ENCODE results near the gene CPED1. TPM values are rescaled to one million over a fixed set of nuclear protein-coding genes. Genes with fewer than 3 reads are reported as not detected.

CPED1 gene
- total and polyA plus RNA-seq, 10 of the 15 experiments (the other 5 are each of a cell fraction or from before 2014, with no cell fraction given) = 0.01 to 0.77 (median 0.10) TPM; not detected in 1

DNA sequence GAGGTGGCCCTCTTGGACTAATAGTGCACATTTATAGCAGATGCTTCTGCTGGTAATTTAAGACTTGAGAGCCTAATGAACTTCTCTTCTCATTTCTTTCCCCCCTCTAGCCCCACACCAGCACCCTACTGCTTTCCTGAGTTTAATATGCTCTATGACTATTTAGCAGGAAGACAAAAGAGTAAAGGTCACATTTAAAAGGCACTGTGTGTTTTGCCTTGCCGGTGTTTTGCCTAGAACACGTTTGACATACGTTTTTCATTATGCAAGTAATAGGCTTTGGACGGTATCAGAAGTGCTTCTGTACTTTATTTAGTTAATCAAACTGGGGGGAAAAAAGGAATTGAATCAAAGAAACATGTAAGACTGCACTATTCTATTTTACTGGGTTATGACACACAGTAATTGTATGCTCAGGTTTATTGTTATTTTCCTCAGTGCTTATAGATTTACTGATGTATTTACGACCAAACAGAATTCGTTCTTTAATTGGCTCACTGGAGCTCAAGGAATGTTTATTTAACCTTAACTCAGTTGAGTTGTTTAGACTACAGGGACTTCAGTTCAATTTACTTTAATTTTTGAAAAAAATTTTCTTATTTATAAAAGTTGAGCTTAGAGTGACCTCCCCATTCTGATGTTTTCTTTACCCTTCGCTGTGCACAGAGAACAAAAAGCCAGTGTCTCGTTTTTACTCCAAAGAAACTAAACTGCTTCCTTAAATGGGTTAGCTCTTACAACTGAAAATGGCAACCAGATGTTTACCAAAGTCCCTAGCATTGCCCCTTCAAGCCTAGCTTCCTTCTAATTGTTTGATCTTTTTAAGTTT, 35.4 kb downstream of the CPED1 start (continued):
- TF ChIP-seq, protein P1, sequence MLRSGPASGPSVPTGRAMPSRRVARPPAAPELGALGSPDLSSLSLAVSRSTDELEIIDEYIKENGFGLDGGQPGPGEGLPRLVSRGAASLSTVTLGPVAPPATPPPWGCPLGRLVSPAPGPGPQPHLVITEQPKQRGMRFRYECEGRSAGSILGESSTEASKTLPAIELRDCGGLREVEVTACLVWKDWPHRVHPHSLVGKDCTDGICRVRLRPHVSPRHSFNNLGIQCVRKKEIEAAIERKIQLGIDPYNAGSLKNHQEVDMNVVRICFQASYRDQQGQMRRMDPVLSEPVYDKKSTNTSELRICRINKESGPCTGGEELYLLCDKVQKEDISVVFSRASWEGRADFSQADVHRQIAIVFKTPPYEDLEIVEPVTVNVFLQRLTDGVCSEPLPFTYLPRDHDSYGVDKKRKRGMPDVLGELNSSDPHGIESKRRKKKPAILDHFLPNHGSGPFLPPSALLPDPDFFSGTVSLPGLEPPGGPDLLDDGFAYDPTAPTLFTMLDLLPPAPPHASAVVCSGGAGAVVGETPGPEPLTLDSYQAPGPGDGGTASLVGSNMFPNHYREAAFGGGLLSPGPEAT (IDR thresholded peaks at IDR 0.05; ENCODE audit: low read depth) = no peak
- TF ChIP-seq SREBF2 (IDR thresholded peaks at IDR 0.05; ENCODE audit: low read length) (no peak), TAF1 (IDR thresholded peaks at IDR 0.05; ENCODE audit: borderline replicate concordance, low read depth, low read length) (no peak)

DNA sequence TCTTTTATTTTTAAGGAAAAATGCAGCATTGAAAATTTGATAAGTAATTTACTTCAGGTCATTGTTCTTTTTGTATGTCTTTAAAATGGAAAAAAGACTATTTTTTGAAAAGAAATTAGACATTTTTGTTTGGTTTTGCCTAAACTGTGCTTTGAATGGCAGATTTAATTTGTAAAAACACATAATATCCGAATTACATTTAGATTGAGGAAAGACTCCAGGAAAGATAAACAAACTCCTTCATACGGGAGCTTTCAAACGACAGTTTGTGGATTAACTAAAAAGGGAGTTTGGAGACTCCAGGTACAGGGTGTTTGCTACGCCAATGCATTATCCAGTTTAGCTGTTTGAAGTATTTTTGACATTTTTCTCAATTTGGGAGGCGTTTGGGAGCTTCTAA, 36.1 kb downstream of the CPED1 start:
- no peak overlapping the region for H3K4me3 ChIP-seq
- SMC1A ChIA-PET (ENCODE audit: uncharacterized antibody, unreplicated experiment) = interaction anchor here (0.9 to 1.2 kb wide), 3 partner anchors 18 to 84 kb away, joined by 3 to 4 read pairs (median 4); no protein-coding TSS in a partner anchor
- WGBS (ENCODE audit: insufficient coverage, insufficient replicate concordance, low lambda C conversion rate, missing lambda C conversion rate) = 19% methylated on average over 4 of the region's 5 CpGs
- H3K27ac ChIP-seq (ENCODE audit: control insufficient read depth, insufficient read depth) = no peak overlapping the region
- no peaks in the 10 kb centered on the region for H3K36me3 ChIP-seq (ENCODE audit: control insufficient read depth in 2 of 2, insufficient read depth in 2 of 2, low read length in 1 of 2)
- no peak for ATAC-seq
- in situ Hi-C loops (cut with MboI) (no loop called here), intact Hi-C loops (cut with micrococcal nuclease; ENCODE audit: unreplicated experiment) (no loop called here)
- POLR2A ChIA-PET = no interaction called here
- no peaks in the 10 kb centered on the region for H3K4me1 ChIP-seq (ENCODE audit: control insufficient read depth, insufficient read depth, low read length)
- H2AFZ ChIP-seq (ENCODE audit: control insufficient read depth, low read depth, low read length) = no peak overlapping the region
- no peak for DNase-seq (ENCODE audit: low read depth, low spot score)
- no peaks in the 10 kb centered on the region for H3K79me2 ChIP-seq (ENCODE audit: control insufficient read depth, insufficient read depth, low read length)
- CTCF ChIA-PET = interaction anchor here (0.9 to 1.1 kb wide), 4 partner anchors 38 to 567 kb away, joined by 3 to 4 read pairs (median 3); no protein-coding TSS in a partner anchor
- H3K9me3 ChIP-seq (replicated peaks; ENCODE audit: control insufficient read depth, insufficient read depth, low read length) = no peaks in the 10 kb centered on the region
- no peak for FAIRE-seq
- no peaks in the 10 kb centered on the region for H3K27me3 ChIP-seq (replicated peaks in 1 of 2; ENCODE audit: control insufficient read depth in 2 of 2, insufficient read depth in 2 of 2, low read length in 1 of 2)
- H3K9ac ChIP-seq (ENCODE audit: control insufficient read depth, insufficient read depth, low read length) = no peak overlapping the region
- no peak overlapping the region for H3K4me2 ChIP-seq (ENCODE audit: control insufficient read depth, insufficient read depth)
- no peaks in the 10 kb centered on the region for H4K20me1 ChIP-seq (ENCODE audit: control insufficient read depth, insufficient read depth)
- RAD21 ChIA-PET (ENCODE audit: unreplicated experiment) = no interaction called here
- BruUV-seq (replicated peaks) = no TSS peak
- TF ChIP-seq, protein P2, sequence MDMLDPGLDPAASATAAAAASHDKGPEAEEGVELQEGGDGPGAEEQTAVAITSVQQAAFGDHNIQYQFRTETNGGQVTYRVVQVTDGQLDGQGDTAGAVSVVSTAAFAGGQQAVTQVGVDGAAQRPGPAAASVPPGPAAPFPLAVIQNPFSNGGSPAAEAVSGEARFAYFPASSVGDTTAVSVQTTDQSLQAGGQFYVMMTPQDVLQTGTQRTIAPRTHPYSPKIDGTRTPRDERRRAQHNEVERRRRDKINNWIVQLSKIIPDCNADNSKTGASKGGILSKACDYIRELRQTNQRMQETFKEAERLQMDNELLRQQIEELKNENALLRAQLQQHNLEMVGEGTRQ (IDR thresholded peaks at IDR 0.05; ENCODE audit: borderline replicate concordance, low read depth, low read length) = no peak
- TF ChIP-seq, protein P3, sequence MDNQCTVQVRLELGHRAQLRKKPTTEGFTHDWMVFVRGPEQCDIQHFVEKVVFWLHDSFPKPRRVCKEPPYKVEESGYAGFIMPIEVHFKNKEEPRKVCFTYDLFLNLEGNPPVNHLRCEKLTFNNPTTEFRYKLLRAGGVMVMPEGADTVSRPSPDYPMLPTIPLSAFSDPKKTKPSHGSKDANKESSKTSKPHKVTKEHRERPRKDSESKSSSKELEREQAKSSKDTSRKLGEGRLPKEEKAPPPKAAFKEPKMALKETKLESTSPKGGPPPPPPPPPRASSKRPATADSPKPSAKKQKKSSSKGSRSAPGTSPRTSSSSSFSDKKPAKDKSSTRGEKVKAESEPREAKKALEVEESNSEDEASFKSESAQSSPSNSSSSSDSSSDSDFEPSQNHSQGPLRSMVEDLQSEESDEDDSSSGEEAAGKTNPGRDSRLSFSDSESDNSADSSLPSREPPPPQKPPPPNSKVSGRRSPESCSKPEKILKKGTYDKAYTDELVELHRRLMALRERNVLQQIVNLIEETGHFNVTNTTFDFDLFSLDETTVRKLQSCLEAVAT (IDR thresholded peaks at IDR 0.05) = no peak
- TF ChIP-seq SREBF1 (IDR thresholded peaks at IDR 0.05; ENCODE audit: low read length) (no peak), ZZZ3 (IDR thresholded peaks at IDR 0.05; ENCODE audit: control insufficient read depth, insufficient read length, low read depth) (no peak), ZNF622 (IDR thresholded peaks at IDR 0.05) (no peak), RAD21 (IDR thresholded peaks at IDR 0.05; ENCODE audit: insufficient read depth, low read depth, low read length) (no peak)
- TF ChIP-seq, protein P4, sequence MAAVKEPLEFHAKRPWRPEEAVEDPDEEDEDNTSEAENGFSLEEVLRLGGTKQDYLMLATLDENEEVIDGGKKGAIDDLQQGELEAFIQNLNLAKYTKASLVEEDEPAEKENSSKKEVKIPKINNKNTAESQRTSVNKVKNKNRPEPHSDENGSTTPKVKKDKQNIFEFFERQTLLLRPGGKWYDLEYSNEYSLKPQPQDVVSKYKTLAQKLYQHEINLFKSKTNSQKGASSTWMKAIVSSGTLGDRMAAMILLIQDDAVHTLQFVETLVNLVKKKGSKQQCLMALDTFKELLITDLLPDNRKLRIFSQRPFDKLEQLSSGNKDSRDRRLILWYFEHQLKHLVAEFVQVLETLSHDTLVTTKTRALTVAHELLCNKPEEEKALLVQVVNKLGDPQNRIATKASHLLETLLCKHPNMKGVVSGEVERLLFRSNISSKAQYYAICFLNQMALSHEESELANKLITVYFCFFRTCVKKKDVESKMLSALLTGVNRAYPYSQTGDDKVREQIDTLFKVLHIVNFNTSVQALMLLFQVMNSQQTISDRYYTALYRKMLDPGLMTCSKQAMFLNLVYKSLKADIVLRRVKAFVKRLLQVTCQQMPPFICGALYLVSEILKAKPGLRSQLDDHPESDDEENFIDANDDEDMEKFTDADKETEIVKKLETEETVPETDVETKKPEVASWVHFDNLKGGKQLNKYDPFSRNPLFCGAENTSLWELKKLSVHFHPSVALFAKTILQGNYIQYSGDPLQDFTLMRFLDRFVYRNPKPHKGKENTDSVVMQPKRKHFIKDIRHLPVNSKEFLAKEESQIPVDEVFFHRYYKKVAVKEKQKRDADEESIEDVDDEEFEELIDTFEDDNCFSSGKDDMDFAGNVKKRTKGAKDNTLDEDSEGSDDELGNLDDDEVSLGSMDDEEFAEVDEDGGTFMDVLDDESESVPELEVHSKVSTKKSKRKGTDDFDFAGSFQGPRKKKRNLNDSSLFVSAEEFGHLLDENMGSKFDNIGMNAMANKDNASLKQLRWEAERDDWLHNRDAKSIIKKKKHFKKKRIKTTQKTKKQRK (IDR thresholded peaks at IDR 0.05; ENCODE audit: low read depth, low read length) = no peak
